ENCODE measurements around the gene SOCS6. TPM values are rescaled to one million over a fixed set of nuclear protein-coding genes. Genes with fewer than 3 reads are reported as not detected.

Gene SOCS6
- total and polyA plus RNA-seq, 4 donors = 5.5 to 30.1 (median 8.7) TPM

DNA sequence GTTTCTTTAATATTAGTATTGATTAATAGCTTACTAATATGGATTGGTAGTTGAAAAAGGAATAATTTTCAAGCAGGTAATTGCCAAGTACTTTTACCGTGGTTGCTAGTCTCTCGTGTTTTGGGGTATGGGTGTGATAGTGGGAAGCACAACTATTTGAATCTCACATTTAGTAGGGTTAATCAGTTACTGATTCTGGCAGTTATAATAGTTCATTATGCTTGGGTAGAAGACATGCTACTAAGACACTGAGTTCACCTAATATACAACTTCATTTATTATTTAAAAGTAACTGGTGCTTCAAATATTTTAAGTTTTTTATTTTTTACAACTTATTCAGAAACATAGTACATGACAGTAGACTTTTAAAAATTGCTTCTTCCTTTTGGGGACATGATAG, 33.5 kb downstream of the SOCS6 start:
- Histone ChIP-seq H3K9ac (ENCODE audit: low read depth in 1 of 2, low read length in 2 of 2) (no peak overlapping the region), H3K4me3 (ENCODE audit: low read depth in 1 of 3, low read length in 3 of 3) (no peak overlapping the region), H3K27ac (ENCODE audit: low read depth in 1 of 2, low read length in 2 of 2) (peak overlapping the region; percentile 5 to 84), H3K4me1 (ENCODE audit: control insufficient read depth in 4 of 4, insufficient read depth in 4 of 4, low read length in 3 of 4) (peaks cover 4 to 17% (median 14%) of the 10 kb centered on the region in 4 donors), H3K9me3 (ENCODE audit: control insufficient read depth in 4 of 4, low read length in 3 of 4) (no peaks in the 10 kb centered on the region), H3K36me3 (ENCODE audit: control insufficient read depth in 4 of 4, insufficient read depth in 3 of 4, low read depth in 1 of 4, low read length in 3 of 4) (peaks cover 0 to 13% (median 12%) of the 10 kb centered on the region in 4 donors), H3K27me3 (ENCODE audit: control insufficient read depth in 4 of 4, insufficient read depth in 4 of 4, low read length in 3 of 4) (no peaks in the 10 kb centered on the region)
- DNase-seq (ENCODE audit: low spot score) = no peak
- TF ChIP-seq NR2F2 (IDR thresholded peaks at IDR 0.05) = no peak
- TF ChIP-seq SP1 (IDR thresholded peaks at IDR 0.05) = no peak
- no peak for TF ChIP-seq YY1 (IDR thresholded peaks at IDR 0.05)
- TF ChIP-seq, protein P1, sequence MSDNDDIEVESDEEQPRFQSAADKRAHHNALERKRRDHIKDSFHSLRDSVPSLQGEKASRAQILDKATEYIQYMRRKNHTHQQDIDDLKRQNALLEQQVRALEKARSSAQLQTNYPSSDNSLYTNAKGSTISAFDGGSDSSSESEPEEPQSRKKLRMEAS (IDR thresholded peaks at IDR 0.05) = no peak
- TF ChIP-seq TAF1 (conservative IDR thresholded peaks at IDR 0.05) = no peak
- TF ChIP-seq, protein P2, sequence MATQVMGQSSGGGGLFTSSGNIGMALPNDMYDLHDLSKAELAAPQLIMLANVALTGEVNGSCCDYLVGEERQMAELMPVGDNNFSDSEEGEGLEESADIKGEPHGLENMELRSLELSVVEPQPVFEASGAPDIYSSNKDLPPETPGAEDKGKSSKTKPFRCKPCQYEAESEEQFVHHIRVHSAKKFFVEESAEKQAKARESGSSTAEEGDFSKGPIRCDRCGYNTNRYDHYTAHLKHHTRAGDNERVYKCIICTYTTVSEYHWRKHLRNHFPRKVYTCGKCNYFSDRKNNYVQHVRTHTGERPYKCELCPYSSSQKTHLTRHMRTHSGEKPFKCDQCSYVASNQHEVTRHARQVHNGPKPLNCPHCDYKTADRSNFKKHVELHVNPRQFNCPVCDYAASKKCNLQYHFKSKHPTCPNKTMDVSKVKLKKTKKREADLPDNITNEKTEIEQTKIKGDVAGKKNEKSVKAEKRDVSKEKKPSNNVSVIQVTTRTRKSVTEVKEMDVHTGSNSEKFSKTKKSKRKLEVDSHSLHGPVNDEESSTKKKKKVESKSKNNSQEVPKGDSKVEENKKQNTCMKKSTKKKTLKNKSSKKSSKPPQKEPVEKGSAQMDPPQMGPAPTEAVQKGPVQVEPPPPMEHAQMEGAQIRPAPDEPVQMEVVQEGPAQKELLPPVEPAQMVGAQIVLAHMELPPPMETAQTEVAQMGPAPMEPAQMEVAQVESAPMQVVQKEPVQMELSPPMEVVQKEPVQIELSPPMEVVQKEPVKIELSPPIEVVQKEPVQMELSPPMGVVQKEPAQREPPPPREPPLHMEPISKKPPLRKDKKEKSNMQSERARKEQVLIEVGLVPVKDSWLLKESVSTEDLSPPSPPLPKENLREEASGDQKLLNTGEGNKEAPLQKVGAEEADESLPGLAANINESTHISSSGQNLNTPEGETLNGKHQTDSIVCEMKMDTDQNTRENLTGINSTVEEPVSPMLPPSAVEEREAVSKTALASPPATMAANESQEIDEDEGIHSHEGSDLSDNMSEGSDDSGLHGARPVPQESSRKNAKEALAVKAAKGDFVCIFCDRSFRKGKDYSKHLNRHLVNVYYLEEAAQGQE (IDR thresholded peaks at IDR 0.05) = no peak
- TF ChIP-seq, protein P3, sequence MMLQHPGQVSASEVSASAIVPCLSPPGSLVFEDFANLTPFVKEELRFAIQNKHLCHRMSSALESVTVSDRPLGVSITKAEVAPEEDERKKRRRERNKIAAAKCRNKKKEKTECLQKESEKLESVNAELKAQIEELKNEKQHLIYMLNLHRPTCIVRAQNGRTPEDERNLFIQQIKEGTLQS (IDR thresholded peaks at IDR 0.05) = no peak
- TF ChIP-seq FOXA2 (IDR thresholded peaks at IDR 0.05) = no peak
- TF ChIP-seq HNF4G (IDR thresholded peaks at IDR 0.05) = no peak
- no peak for TF ChIP-seq JUND (IDR thresholded peaks at IDR 0.05)
- WGBS = 27% methylated on average over 2 of the region's 2 CpGs

DNA sequence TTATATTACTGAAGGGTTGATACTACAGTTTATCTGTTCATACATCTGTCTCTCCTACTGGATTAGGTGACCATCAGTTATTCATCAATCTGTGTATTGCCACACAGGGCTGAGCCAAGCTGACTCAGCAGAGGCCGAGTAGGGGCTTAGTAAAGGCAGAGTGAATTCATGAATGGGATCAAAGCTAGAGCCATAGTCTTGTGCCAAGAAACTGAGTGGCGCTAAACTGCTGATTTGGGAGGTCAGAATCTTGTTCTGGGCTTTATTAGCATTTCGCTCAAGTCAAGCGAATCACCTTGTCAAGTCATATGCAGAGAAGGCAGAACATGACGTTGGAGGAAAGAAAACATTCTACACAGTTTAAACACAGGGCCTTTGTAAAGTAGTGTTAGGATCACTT, 34.1 kb downstream of the SOCS6 start:
- WGBS = 32% methylated on average over 5 of the region's 5 CpGs
- H3K27ac ChIP-seq (ENCODE audit: low read depth in 1 of 2, low read length in 2 of 2) = peak overlapping the region; percentile 5 to 84
- H3K9me3 ChIP-seq (ENCODE audit: control insufficient read depth in 4 of 4, low read length in 3 of 4) = no peaks in the 10 kb centered on the region
- TF ChIP-seq, protein P3 (IDR thresholded peaks at IDR 0.05) = peak; percentile 54
- TF ChIP-seq FOXA2 (IDR thresholded peaks at IDR 0.05) (no peak), FOXA1 (IDR thresholded peaks at IDR 0.05) (no peak), EGR1 (IDR thresholded peaks at IDR 0.05; ENCODE audit: low read depth in 2 of 2) (no peak), HNF4G (IDR thresholded peaks at IDR 0.05) (peak; percentile 15), NR2F2 (IDR thresholded peaks at IDR 0.05) (no peak), TAF1 (conservative IDR thresholded peaks at IDR 0.05) (no peak), JUND (IDR thresholded peaks at IDR 0.05) (peak; percentile 42 to 47), SP1 (IDR thresholded peaks at IDR 0.05) (peak; percentile 67), HNF4A (conservative IDR thresholded peaks at IDR 0.05) (peak; percentile 45 to 53), YY1 (IDR thresholded peaks at IDR 0.05) (peak; percentile 52), GABPA (IDR thresholded peaks at IDR 0.05 in 1 of 2, conservative IDR thresholded peaks at IDR 0.05 in 1 of 2) (no peak), RAD21 (IDR thresholded peaks at IDR 0.05) (peak; percentile 44 to 67), RXRA (IDR thresholded peaks at IDR 0.05) (peak; percentile 56 to 69)
- TF ChIP-seq, protein P2 (IDR thresholded peaks at IDR 0.05) = no peak
- TF ChIP-seq, protein P1 (IDR thresholded peaks at IDR 0.05) = peak; percentile 34
- TF ChIP-seq, protein P4, sequence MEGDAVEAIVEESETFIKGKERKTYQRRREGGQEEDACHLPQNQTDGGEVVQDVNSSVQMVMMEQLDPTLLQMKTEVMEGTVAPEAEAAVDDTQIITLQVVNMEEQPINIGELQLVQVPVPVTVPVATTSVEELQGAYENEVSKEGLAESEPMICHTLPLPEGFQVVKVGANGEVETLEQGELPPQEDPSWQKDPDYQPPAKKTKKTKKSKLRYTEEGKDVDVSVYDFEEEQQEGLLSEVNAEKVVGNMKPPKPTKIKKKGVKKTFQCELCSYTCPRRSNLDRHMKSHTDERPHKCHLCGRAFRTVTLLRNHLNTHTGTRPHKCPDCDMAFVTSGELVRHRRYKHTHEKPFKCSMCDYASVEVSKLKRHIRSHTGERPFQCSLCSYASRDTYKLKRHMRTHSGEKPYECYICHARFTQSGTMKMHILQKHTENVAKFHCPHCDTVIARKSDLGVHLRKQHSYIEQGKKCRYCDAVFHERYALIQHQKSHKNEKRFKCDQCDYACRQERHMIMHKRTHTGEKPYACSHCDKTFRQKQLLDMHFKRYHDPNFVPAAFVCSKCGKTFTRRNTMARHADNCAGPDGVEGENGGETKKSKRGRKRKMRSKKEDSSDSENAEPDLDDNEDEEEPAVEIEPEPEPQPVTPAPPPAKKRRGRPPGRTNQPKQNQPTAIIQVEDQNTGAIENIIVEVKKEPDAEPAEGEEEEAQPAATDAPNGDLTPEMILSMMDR (IDR thresholded peaks at IDR 0.05; ENCODE audit: low read depth, low read length, missing input control) = no peak
- TF ChIP-seq, protein P5, sequence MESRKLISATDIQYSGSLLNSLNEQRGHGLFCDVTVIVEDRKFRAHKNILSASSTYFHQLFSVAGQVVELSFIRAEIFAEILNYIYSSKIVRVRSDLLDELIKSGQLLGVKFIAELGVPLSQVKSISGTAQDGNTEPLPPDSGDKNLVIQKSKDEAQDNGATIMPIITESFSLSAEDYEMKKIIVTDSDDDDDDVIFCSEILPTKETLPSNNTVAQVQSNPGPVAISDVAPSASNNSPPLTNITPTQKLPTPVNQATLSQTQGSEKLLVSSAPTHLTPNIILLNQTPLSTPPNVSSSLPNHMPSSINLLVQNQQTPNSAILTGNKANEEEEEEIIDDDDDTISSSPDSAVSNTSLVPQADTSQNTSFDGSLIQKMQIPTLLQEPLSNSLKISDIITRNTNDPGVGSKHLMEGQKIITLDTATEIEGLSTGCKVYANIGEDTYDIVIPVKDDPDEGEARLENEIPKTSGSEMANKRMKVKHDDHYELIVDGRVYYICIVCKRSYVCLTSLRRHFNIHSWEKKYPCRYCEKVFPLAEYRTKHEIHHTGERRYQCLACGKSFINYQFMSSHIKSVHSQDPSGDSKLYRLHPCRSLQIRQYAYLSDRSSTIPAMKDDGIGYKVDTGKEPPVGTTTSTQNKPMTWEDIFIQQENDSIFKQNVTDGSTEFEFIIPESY (IDR thresholded peaks at IDR 0.05) = no peak
- H3K27me3 ChIP-seq (ENCODE audit: control insufficient read depth in 4 of 4, insufficient read depth in 4 of 4, low read length in 3 of 4) = no peaks in the 10 kb centered on the region
- no peak for DNase-seq (ENCODE audit: low spot score)
- peaks cover 4 to 17% (median 14%) of the 10 kb centered on the region in 4 donors for H3K4me1 ChIP-seq (ENCODE audit: control insufficient read depth in 4 of 4, insufficient read depth in 4 of 4, low read length in 3 of 4)
- H3K36me3 ChIP-seq (ENCODE audit: control insufficient read depth in 4 of 4, insufficient read depth in 3 of 4, low read depth in 1 of 4, low read length in 3 of 4) = peaks cover 0 to 13% (median 12%) of the 10 kb centered on the region in 4 donors
- peak overlapping the region in 1 of 2 donors; percentile 42 for H3K9ac ChIP-seq (ENCODE audit: low read depth in 1 of 2, low read length in 2 of 2)
- no peak overlapping the region for H3K4me3 ChIP-seq (ENCODE audit: low read depth in 1 of 3, low read length in 3 of 3)

All from liver (tissue), 9 donors.